DMS53 treated with DMSO at 0.1 percent for 48 hours (cell line): ENCODE data around the gene ADCYAP1R1.

Source experiments
- DNase-seq: peaks from one replicate; lab custom pipeline; 2025; ENCODE audit not compliant: unreplicated experiment; lab: John Stamatoyannopoulos, UW

ADCYAP1R1 gene

GRCh38 chr7:31036924-31037323 is 15.2 kb upstream of the ADCYAP1R1 start:
- DNase-seq, result no peak

GRCh38 chr7:31043051-31043471 is 9.0 kb upstream of the ADCYAP1R1 start:
- DNase-seq, result no peak

GRCh38 chr7:31044529-31044928 is 7.6 kb upstream of the ADCYAP1R1 start:
- DNase-seq, result no peak

GRCh38 chr7:31046723-31047122 is 5.4 kb upstream of the ADCYAP1R1 start:
- DNase-seq, result no peak

- no peak for DNase-seq
These were observed 4.6 kb upstream of the ADCYAP1R1 start for GRCh38 chr7:31047313-31048146.

- no peak for DNase-seq
These were observed 2.9 kb upstream of the ADCYAP1R1 start for GRCh38 chr7:31049005-31049765.

- no peak for DNase-seq
These were observed 356 bp downstream of the ADCYAP1R1 start for GRCh38 chr7:31052487-31052840.

GRCh38 chr7:31052841-31053601 is 913 bp downstream of the ADCYAP1R1 start:
- no peak for DNase-seq

GRCh38 chr7:31053986-31054385 is 1.9 kb downstream of the ADCYAP1R1 start:
- DNase-seq, result no peak

- no peak for DNase-seq
These were observed 2.6 kb downstream of the ADCYAP1R1 start for GRCh38 chr7:31054608-31055278.

GRCh38 chr7:31055471-31055870 is 3.4 kb downstream of the ADCYAP1R1 start:
- DNase-seq, result no peak

GRCh38 chr7:31056775-31057346 is 4.8 kb downstream of the ADCYAP1R1 start:
- peak; percentile 24 for DNase-seq

GRCh38 chr7:31058122-31058521 is 6.0 kb downstream of the ADCYAP1R1 start:
- no peak for DNase-seq

- DNase-seq, result no peak
These were observed 6.6 kb downstream of the ADCYAP1R1 start for GRCh38 chr7:31058688-31059087.

GRCh38 chr7:31059551-31059950 is 7.4 kb downstream of the ADCYAP1R1 start:
- DNase-seq, result no peak

GRCh38 chr7:31061185-31061584 is 9.1 kb downstream of the ADCYAP1R1 start:
- no peak for DNase-seq

GRCh38 chr7:31062746-31063435 is 10.8 kb downstream of the ADCYAP1R1 start:
- no peak for DNase-seq

GRCh38 chr7:31065021-31065593 is 13.0 kb downstream of the ADCYAP1R1 start:
- DNase-seq, result no peak

GRCh38 chr7:31065840-31066239 is 13.7 kb downstream of the ADCYAP1R1 start:
- no peak for DNase-seq
